ENCODE measurements around the gene TTC7B.

- TF ChIP-seq, protein P1, sequence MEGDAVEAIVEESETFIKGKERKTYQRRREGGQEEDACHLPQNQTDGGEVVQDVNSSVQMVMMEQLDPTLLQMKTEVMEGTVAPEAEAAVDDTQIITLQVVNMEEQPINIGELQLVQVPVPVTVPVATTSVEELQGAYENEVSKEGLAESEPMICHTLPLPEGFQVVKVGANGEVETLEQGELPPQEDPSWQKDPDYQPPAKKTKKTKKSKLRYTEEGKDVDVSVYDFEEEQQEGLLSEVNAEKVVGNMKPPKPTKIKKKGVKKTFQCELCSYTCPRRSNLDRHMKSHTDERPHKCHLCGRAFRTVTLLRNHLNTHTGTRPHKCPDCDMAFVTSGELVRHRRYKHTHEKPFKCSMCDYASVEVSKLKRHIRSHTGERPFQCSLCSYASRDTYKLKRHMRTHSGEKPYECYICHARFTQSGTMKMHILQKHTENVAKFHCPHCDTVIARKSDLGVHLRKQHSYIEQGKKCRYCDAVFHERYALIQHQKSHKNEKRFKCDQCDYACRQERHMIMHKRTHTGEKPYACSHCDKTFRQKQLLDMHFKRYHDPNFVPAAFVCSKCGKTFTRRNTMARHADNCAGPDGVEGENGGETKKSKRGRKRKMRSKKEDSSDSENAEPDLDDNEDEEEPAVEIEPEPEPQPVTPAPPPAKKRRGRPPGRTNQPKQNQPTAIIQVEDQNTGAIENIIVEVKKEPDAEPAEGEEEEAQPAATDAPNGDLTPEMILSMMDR (IDR thresholded peaks at IDR 0.05; ENCODE audit: insufficient read depth, low read length) = no peak
- TF ChIP-seq POLR2AphosphoS5 (IDR thresholded peaks at IDR 0.05; ENCODE audit: low read depth) = no peak
- no peak for TF ChIP-seq REST (IDR thresholded peaks at IDR 0.05; ENCODE audit: insufficient replicate concordance, low read depth)
- no peak for TF ChIP-seq SPI1 (IDR thresholded peaks at IDR 0.05; ENCODE audit: borderline replicate concordance, low read depth)
- TF ChIP-seq GABPA (IDR thresholded peaks at IDR 0.05; ENCODE audit: low read depth) = no peak
Observed at GRCh38 chr14:90574188-90575131, 241.8 kb downstream of the TTC7B start.

All from HL-60 (cell line).